SK-N-SH (cell line): ENCODE data around the gene FAM240B.

Experiments
- CTCF ChIP-seq: fragments of 200-600 bp; sonication (generic); IDR thresholded peaks from 2 replicates; pipeline ENCODE4 v1.6.1; 2017; ENCODE audit warnings: antibody characterized with exemption, mild to moderate bottlenecking, moderate library complexity
- EP300 ChIP-seq, 2 experiments: IDR thresholded peaks; 2 replicates each; pipeline versions ENCODE4 v1.4.0 to v1.6.1; 2012; ENCODE audit warnings: borderline replicate concordance in 1 of 2, low read depth in 1 of 2, low read length in 1 of 2
- GABPA ChIP-seq: IDR thresholded peaks from 2 replicates; pipeline ENCODE4 v1.4.0; 2012; ENCODE audit warnings: low read depth, mild to moderate bottlenecking
- JUND ChIP-seq: IDR thresholded peaks from 2 replicates; pipeline ENCODE4 v1.4.0; 2012
- MEF2A ChIP-seq: IDR thresholded peaks from 2 replicates; pipeline ENCODE4 v1.4.0; 2012; ENCODE audit warnings: low read depth, borderline replicate concordance
- NRF1 ChIP-seq: IDR thresholded peaks from 2 replicates; pipeline ENCODE4 v1.6.1; 2012; ENCODE audit warnings: low read depth, mild to moderate bottlenecking, low read length
- POLR2AphosphoS5 ChIP-seq: IDR thresholded peaks from 2 replicates; pipeline ENCODE4 v1.6.1; 2012; ENCODE audit warnings: low read depth, low read length
- ZBTB33 ChIP-seq: IDR thresholded peaks from 2 replicates; pipeline ENCODE4 v1.4.0; 2012; ENCODE audit warnings: low read depth, borderline replicate concordance

- TF ChIP-seq CTCF (no peak), ZBTB33 (no peak), GABPA (no peak), JUND (no peak), MEF2A (no peak), POLR2AphosphoS5 (no peak), EP300 (IDR thresholded peaks at IDR 0.05; ENCODE audit: borderline replicate concordance in 1 of 2, low read depth in 1 of 2, low read length in 1 of 2) (no peak), NRF1 (no peak)
Observed at GRCh38 chr9:38699337-38699736, 20.6 kb downstream of the FAM240B start.
